Neural cell (in vitro differentiated cells): ENCODE results near the gene PTPN7. TPM values are rescaled to one million over a fixed set of nuclear protein-coding genes. Genes with fewer than 3 reads are reported as not detected.
A peak's percentile ranks its signal among the peaks of the same experiment; 100 is the strongest.

Experiments
- H2AFZ ChIP-seq: fragments of 200-600, 300-800 bp; sonication (generic), shearing (Covaris generic); 2 replicates; pipeline ENCODE4 v1.6.0; 2014; ENCODE audit warnings: low read depth, mild to moderate bottlenecking, antibody characterized with exemption, low read length, moderate library complexity
- H3F3A ChIP-seq: fragments of 200-600 bp; shearing (Covaris generic); 2 replicates; pipeline ENCODE4 v1.6.1; 2016; ENCODE audit warnings: mild to moderate bottlenecking, moderate library complexity, mixed read lengths, antibody characterized with exemption, low read length; ENCODE audit not compliant: insufficient read depth, poor library complexity, severe bottlenecking
- H3K27ac ChIP-seq: fragments of 200-600, 300-800 bp; sonication (generic), shearing (Covaris generic); 2 replicates; pipeline ENCODE4 v1.5.1; 2014; ENCODE audit warnings: mild to moderate bottlenecking, low read length, moderate library complexity
- H3K27me3 ChIP-seq: fragments of 300-800, 200-600 bp; sonication (generic), shearing (Covaris generic); 2 replicates; pipeline ENCODE4 v1.6.0; 2014; ENCODE audit warnings: mild to moderate bottlenecking, low read depth, low read length, moderate library complexity; ENCODE audit not compliant: insufficient read depth
- H3K36me3 ChIP-seq: fragments of 300-800, 200-600 bp; sonication (generic), shearing (Covaris generic); 2 replicates; pipeline ENCODE4 v1.5.1; 2014; ENCODE audit warnings: mild to moderate bottlenecking, antibody characterized with exemption, low read length, moderate library complexity; ENCODE audit not compliant: insufficient read depth
- H3K4me2 ChIP-seq: fragments of 300-800, 200-600 bp; sonication (generic), shearing (Covaris generic); 2 replicates; pipeline ENCODE4 v1.6.0; 2014; ENCODE audit warnings: mild to moderate bottlenecking, low read length
- H3K4me3 ChIP-seq: fragments of 300-800, 200-600 bp; sonication (generic), shearing (Covaris generic); 2 replicates; pipeline ENCODE4 v1.5.1; 2014; ENCODE audit warnings: mild to moderate bottlenecking, low read length, moderate library complexity
- H3K79me2 ChIP-seq: fragments of 200-600 bp; shearing (Covaris generic); replicated peaks from 2 replicates; pipeline ENCODE4 v1.6.0; 2014; ENCODE audit warnings: mild to moderate bottlenecking, low read length, moderate library complexity; ENCODE audit not compliant: insufficient read depth
- H3K9ac ChIP-seq: fragments of 300-800, 200-600 bp; sonication (generic), shearing (Covaris generic); 2 replicates; pipeline ENCODE4 v1.6.1; 2016; ENCODE audit warnings: mild to moderate bottlenecking, low read length, mixed read lengths
- H3K9me2 ChIP-seq: fragments of 200-600 bp; shearing (Covaris generic); 2 replicates; pipeline ENCODE4 v1.6.1; 2016; ENCODE audit warnings: mild to moderate bottlenecking, low read length, mixed read lengths; ENCODE audit not compliant: insufficient read depth
- H3K9me3 ChIP-seq: fragments of 200-600, 300-800 bp; sonication (generic), shearing (Covaris generic); 2 replicates; pipeline ENCODE4 v1.6.1; 2016; ENCODE audit warnings: mild to moderate bottlenecking, mixed run types, low read length, moderate library complexity, mixed read lengths
- H4K20me1 ChIP-seq: fragments of 200-600 bp; shearing (Covaris generic); 2 replicates; pipeline ENCODE4 v1.6.1; 2016; ENCODE audit warnings: mild to moderate bottlenecking, mixed run types; ENCODE audit not compliant: insufficient read depth
- EP300 ChIP-seq: fragments of 450-650 bp; conservative IDR thresholded peaks from 2 replicates; pipeline ENCODE4 v1.6.1; 2014; ENCODE audit warnings: antibody characterized with exemption, mild to moderate bottlenecking, moderate library complexity; ENCODE audit not compliant: poor library complexity, severe bottlenecking
- EZH2 ChIP-seq: fragments of 200-600, 300-800 bp; shearing (Covaris generic), sonication (generic); IDR thresholded peaks from 2 replicates; pipeline ENCODE4 v1.6.1; 2014; ENCODE audit warnings: antibody characterized with exemption, low read length, borderline replicate concordance, mild to moderate bottlenecking; ENCODE audit not compliant: insufficient read depth, poor library complexity, severe bottlenecking
- MXI1 ChIP-seq: fragments of 450-650 bp; conservative IDR thresholded peaks from 2 replicates; pipeline ENCODE4 v1.6.1; 2014; ENCODE audit warnings: antibody characterized with exemption, mild to moderate bottlenecking; ENCODE audit not compliant: poor library complexity, severe bottlenecking
- POLR2AphosphoS5 ChIP-seq: IDR thresholded peaks from 2 replicates; pipeline ENCODE4 v1.6.1; 2012
- RAD21 ChIP-seq: fragments of 450-650 bp; conservative IDR thresholded peaks from 2 replicates; pipeline ENCODE4 v1.6.1; 2014; ENCODE audit warnings: antibody characterized with exemption, mild to moderate bottlenecking, moderate library complexity
- SMC3 ChIP-seq: fragments of 450-650 bp; conservative IDR thresholded peaks from 2 replicates; pipeline ENCODE4 v1.6.1; 2014; ENCODE audit warnings: antibody characterized with exemption, mild to moderate bottlenecking, moderate library complexity; ENCODE audit not compliant: poor library complexity
- TAF1 ChIP-seq: IDR thresholded peaks from 2 replicates; pipeline ENCODE4 v1.6.1; 2012; ENCODE audit warnings: low read depth
- polyA plus RNA-seq: library from polyadenylated mRNA; depleted of rRNA; stranded (reverse); fragments of >200 nt; gene quantifications from 2 replicates; pipeline ENCODE4 v1.2.3, GENCODE V29; 2014
- TF ChIP-seq, protein P1 (sequence below): fragments of 450-650 bp; IDR thresholded peaks from 2 replicates; pipeline ENCODE4 v1.5.1; 2014; ENCODE audit warnings: antibody characterized with exemption, mild to moderate bottlenecking, moderate library complexity; ENCODE audit not compliant: poor library complexity, severe bottlenecking
- TF ChIP-seq, protein P2 (sequence below): IDR thresholded peaks from 2 replicates; pipeline ENCODE4 v1.6.1; 2012; ENCODE audit warnings: borderline replicate concordance

PTPN7 gene
- polyA plus RNA-seq, 1 donor from 2014 or later, result 2.1 TPM

DNA sequence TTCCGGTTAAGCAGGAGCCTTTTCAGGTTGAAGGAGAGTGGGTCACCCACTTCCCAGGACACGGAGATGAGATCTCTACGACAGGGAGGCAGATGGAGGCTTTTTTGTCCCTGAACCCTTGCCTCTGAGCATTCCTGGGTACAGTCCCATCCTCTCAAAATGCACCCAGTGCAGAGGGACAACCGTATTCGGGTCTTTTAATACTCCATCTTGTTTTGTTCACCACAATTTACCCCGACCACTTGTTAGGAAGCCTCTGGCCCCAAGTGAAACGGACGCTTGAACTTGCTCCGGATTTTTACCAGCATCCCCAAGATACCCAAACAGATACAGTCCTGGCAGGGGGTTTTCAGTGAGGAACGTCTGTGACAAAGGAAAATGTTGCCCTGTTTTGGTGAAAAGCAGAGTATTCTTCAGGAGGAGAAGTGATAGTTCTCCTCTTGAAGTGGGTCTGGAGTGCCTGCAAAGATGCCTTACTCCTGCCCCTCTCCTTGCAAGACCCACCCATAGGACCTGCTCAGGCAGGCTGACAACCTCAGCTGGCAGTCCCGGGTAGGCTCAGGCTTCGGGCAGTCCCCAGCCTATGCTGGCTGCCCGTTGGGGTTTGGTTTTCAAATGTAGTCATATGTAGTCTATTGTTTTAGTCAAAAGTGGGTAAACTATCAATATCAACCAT lies 15.2 kb downstream of the PTPN7 start:
- Histone ChIP-seq H3K9me2 (no peaks in the 10 kb centered on the region), H3F3A (no peaks in the 10 kb centered on the region), H3K4me3 (peak overlapping the region; percentile 95), H3K27ac (no peak overlapping the region), H3K79me2 (peaks cover 37% of the 10 kb centered on the region), H3K4me2 (peak overlapping the region; percentile 18), H3K9ac (peak overlapping the region; percentile 89), H3K9me3 (no peaks in the 10 kb centered on the region), H2AFZ (peak overlapping the region; percentile 85), H4K20me1 (peaks cover 8% of the 10 kb centered on the region), H3K36me3 (no peaks in the 10 kb centered on the region), H3K27me3 (no peaks in the 10 kb centered on the region)
- TF ChIP-seq TAF1 (no peak), RAD21 (no peak), MXI1 (no peak), SMC3 (no peak), POLR2AphosphoS5 (no peak), EP300 (no peak), EZH2 (no peak)
- TF ChIP-seq, protein P1, sequence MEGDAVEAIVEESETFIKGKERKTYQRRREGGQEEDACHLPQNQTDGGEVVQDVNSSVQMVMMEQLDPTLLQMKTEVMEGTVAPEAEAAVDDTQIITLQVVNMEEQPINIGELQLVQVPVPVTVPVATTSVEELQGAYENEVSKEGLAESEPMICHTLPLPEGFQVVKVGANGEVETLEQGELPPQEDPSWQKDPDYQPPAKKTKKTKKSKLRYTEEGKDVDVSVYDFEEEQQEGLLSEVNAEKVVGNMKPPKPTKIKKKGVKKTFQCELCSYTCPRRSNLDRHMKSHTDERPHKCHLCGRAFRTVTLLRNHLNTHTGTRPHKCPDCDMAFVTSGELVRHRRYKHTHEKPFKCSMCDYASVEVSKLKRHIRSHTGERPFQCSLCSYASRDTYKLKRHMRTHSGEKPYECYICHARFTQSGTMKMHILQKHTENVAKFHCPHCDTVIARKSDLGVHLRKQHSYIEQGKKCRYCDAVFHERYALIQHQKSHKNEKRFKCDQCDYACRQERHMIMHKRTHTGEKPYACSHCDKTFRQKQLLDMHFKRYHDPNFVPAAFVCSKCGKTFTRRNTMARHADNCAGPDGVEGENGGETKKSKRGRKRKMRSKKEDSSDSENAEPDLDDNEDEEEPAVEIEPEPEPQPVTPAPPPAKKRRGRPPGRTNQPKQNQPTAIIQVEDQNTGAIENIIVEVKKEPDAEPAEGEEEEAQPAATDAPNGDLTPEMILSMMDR, result no peak
- TF ChIP-seq, protein P2, sequence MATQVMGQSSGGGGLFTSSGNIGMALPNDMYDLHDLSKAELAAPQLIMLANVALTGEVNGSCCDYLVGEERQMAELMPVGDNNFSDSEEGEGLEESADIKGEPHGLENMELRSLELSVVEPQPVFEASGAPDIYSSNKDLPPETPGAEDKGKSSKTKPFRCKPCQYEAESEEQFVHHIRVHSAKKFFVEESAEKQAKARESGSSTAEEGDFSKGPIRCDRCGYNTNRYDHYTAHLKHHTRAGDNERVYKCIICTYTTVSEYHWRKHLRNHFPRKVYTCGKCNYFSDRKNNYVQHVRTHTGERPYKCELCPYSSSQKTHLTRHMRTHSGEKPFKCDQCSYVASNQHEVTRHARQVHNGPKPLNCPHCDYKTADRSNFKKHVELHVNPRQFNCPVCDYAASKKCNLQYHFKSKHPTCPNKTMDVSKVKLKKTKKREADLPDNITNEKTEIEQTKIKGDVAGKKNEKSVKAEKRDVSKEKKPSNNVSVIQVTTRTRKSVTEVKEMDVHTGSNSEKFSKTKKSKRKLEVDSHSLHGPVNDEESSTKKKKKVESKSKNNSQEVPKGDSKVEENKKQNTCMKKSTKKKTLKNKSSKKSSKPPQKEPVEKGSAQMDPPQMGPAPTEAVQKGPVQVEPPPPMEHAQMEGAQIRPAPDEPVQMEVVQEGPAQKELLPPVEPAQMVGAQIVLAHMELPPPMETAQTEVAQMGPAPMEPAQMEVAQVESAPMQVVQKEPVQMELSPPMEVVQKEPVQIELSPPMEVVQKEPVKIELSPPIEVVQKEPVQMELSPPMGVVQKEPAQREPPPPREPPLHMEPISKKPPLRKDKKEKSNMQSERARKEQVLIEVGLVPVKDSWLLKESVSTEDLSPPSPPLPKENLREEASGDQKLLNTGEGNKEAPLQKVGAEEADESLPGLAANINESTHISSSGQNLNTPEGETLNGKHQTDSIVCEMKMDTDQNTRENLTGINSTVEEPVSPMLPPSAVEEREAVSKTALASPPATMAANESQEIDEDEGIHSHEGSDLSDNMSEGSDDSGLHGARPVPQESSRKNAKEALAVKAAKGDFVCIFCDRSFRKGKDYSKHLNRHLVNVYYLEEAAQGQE, result no peak

DNA sequence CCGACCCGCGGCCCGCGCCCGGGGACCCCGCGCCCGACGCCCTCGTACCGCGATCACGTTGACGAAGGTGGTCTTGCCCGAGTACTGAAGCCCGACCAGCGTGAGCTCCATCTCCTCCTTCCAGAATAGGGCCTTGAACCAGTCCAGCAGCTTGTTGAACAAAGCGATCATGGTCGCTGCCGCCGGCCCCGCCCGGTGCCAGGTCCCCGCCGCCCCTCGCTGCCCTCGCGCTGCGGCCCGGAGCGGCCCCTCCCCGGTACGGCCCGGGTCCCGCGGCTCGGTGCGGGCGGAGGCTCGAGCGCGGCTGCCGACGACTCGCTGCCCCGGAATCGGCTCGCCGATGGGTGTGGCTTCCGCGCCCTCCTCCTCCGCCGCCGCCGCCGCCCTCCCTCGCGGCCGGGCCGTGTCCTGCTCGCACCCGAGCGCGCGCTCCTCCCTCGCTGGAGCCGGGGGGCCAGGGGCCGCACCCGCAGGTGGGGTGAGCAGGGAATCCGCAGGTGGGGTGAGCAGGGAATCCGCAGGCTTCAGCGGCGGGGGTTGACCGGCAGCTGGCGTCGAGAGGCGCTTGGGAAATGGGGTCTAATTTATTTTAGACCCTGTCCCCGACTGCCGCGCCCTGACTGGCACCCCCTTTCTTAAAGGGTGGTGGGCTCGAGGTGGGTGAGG lies 15.9 kb downstream of the PTPN7 start, which contains the start of gene ARL8A:
Gene ARL8A (minus strand): TSS at position 336 of the 666 bp plus-strand sequence. CDS start 165 bp downstream, at position 171.
- Histone ChIP-seq H3K4me3 (peak within 1 kb of the TSS; percentile 95), H3K9me3 (no peaks in the 10 kb centered on the region), H3K27ac (peak within 1 kb of the TSS; percentile 37), H3K9ac (peak within 1 kb of the TSS; percentile 89), H3K27me3 (no peaks in the 10 kb centered on the region), H3F3A (no peaks in the 10 kb centered on the region), H3K9me2 (no peaks in the 10 kb centered on the region), H3K4me2 (peak within 1 kb of the TSS; percentile 86), H2AFZ (peak within 1 kb of the TSS; percentile 85), H3K36me3 (no peaks in the 10 kb centered on the region), H3K79me2 (peaks cover 37% of the 10 kb centered on the region), H4K20me1 (peaks cover 8% of the 10 kb centered on the region)
- TF ChIP-seq RAD21, result no peak
- TF ChIP-seq POLR2AphosphoS5, result peak; percentile 82
- TF ChIP-seq TAF1, result no peak
- TF ChIP-seq, protein P2, result peak; percentile 20
